Measurements from ENCODE around the gene DGKK. TPM values are rescaled to one million over a fixed set of nuclear protein-coding genes. Genes with fewer than 3 reads are reported as not detected.

Gene DGKK
- total RNA-seq, 2 donors from 2014 or later, result 0.06 TPM; not detected in 1

GRCh38 chrX:50402886-50403285, 67.7 kb downstream of the DGKK start:
- no peak for TF ChIP-seq POLR2A (IDR thresholded peaks at IDR 0.05)
- TF ChIP-seq, protein P1, sequence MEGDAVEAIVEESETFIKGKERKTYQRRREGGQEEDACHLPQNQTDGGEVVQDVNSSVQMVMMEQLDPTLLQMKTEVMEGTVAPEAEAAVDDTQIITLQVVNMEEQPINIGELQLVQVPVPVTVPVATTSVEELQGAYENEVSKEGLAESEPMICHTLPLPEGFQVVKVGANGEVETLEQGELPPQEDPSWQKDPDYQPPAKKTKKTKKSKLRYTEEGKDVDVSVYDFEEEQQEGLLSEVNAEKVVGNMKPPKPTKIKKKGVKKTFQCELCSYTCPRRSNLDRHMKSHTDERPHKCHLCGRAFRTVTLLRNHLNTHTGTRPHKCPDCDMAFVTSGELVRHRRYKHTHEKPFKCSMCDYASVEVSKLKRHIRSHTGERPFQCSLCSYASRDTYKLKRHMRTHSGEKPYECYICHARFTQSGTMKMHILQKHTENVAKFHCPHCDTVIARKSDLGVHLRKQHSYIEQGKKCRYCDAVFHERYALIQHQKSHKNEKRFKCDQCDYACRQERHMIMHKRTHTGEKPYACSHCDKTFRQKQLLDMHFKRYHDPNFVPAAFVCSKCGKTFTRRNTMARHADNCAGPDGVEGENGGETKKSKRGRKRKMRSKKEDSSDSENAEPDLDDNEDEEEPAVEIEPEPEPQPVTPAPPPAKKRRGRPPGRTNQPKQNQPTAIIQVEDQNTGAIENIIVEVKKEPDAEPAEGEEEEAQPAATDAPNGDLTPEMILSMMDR (IDR thresholded peaks at IDR 0.05), result no peak
- no peaks in the 10 kb centered on the region for H3K4me1 ChIP-seq (replicated peaks)
- intact Hi-C loops (cut with DNase I), result no loop called here
- H3K36me3 ChIP-seq, result no peaks in the 10 kb centered on the region
- H3K27ac ChIP-seq, result no peak overlapping the region
- DNase-seq (ENCODE audit: low spot score), result no peak
- no peaks in the 10 kb centered on the region for H3K9me3 ChIP-seq
- H3K27me3 ChIP-seq (replicated peaks; ENCODE audit: insufficient read depth), result no peaks in the 10 kb centered on the region
- WGBS, result 78% methylated on average over 3 of the region's 3 CpGs
- no peak overlapping the region for H3K4me3 ChIP-seq

DNA sequence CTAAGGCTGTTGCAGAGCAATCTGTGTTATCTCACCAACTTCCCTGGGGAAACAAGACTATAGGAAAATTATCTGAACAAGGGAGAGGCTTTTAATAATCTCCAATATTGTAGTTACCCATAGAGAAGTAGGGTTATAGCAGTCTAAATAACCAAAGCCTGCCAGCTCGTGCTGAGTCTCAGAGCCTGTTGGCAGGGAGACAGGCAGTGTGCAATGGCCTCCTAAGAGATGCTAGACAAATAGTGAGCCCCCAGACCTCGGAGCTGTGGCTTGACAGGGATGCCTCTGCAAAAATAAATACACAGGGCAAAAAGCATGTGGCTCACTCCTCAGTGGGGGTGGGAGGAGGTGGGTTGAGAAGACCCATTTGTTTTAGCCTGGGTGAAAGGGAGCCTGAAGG, 76.7 kb downstream of the DGKK start:
- H3K9me3 ChIP-seq, result no peaks in the 10 kb centered on the region
- no peak for DNase-seq (ENCODE audit: low spot score)
- H3K4me1 ChIP-seq (replicated peaks), result no peaks in the 10 kb centered on the region
- H3K27ac ChIP-seq, result no peak overlapping the region
- no peak for TF ChIP-seq POLR2AphosphoS5 (IDR thresholded peaks at IDR 0.05)
- no peak for TF ChIP-seq POLR2A (IDR thresholded peaks at IDR 0.05)
- TF ChIP-seq, protein P1 (IDR thresholded peaks at IDR 0.05), result no peak
- 19% methylated on average over 2 of the region's 2 CpGs for WGBS
- H3K36me3 ChIP-seq, result no peaks in the 10 kb centered on the region
- H3K27me3 ChIP-seq (replicated peaks; ENCODE audit: insufficient read depth), result no peaks in the 10 kb centered on the region
- no peak overlapping the region for H3K4me3 ChIP-seq
- intact Hi-C loops (cut with DNase I), result no loop called here

DNA sequence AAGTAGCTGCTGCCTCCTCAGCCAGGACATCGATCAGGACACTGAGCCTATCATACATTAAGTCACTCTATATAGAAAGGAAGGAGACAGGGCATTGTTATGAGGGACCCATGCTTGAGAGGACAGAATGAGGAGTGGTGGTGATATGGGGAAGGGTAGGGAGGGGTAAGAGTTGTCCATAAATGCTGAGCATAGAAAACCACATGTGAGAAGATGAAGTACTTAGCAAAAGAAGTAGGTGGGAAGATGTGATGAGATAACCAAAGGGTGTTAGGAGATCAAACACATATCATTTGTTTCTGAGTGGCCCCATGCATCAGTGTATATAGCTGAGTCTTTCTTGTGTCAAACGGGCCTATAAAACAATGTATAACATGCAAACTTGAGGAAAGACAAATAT, 84.1 kb downstream of the DGKK start:
- TF ChIP-seq, protein P1 (IDR thresholded peaks at IDR 0.05), result no peak
- TF ChIP-seq POLR2AphosphoS5 (IDR thresholded peaks at IDR 0.05) (no peak), POLR2A (IDR thresholded peaks at IDR 0.05) (no peak)
- Histone ChIP-seq H3K4me3 (no peak overlapping the region), H3K27ac (no peak overlapping the region), H3K9me3 (no peaks in the 10 kb centered on the region), H3K4me1 (replicated peaks) (no peaks in the 10 kb centered on the region), H3K36me3 (no peaks in the 10 kb centered on the region), H3K27me3 (replicated peaks; ENCODE audit: insufficient read depth) (no peaks in the 10 kb centered on the region)
- DNase-seq (ENCODE audit: low spot score), result no peak
- intact Hi-C loops (cut with DNase I), result no loop called here
- WGBS, result 72% methylated on average over 2 of the region's 2 CpGs

DNA sequence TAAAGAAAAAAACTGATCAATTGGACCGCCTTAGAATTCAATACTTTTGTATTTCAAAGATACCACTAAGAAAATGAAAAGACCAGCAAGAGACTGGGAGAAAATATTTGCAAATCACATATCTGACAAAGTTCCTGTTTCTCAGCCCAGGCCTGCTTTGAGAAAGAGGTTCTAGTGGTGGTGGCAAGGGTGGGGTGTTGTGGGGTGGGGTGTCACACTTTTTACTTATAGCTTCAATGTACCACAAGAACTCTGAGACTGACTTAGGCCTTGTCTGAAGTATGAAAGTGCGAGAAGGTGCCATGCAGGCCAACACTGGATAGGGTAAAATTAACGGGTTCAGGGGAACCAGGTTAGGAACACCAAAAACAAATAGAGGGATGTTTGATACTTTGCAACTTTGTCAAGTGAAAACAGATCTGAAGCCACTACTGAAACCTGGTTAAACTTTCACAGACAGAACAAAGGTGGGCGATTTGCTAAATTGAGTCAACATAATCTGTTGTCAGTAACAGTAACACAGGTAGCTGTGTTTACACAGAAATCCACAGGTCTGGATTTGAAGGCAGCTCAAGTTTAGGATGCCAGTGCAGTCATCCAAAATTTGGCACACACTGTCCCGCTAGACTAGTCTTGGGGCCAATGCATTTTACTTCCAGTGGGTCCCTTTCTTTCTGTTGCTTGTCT, 88.8 kb downstream of the DGKK start:
- Histone ChIP-seq H3K9me3 (no peaks in the 10 kb centered on the region), H3K4me1 (replicated peaks) (no peaks in the 10 kb centered on the region), H3K36me3 (no peaks in the 10 kb centered on the region), H3K27ac (no peak overlapping the region), H3K4me3 (no peak overlapping the region), H3K27me3 (replicated peaks; ENCODE audit: insufficient read depth) (no peaks in the 10 kb centered on the region)
- intact Hi-C loops (cut with DNase I), result no loop called here
- WGBS, result 69% methylated on average over 5 of the region's 5 CpGs
- DNase-seq (ENCODE audit: low spot score), result no peak
- TF ChIP-seq POLR2AphosphoS5 (IDR thresholded peaks at IDR 0.05), result no peak
- TF ChIP-seq, protein P1 (IDR thresholded peaks at IDR 0.05), result no peak
- TF ChIP-seq POLR2A (IDR thresholded peaks at IDR 0.05), result no peak

Data from prostate gland (tissue), 2 donors.